RPMI7951 (cell line): ENCODE data around the gene SLC25A1. TPM values are rescaled to one million over a fixed set of nuclear protein-coding genes. Genes with fewer than 3 reads are reported as not detected.

Source experiments
- DNase-seq: peaks from one replicate; pipeline ENCODE4 v3.0.0-alpha.2; 2012; ENCODE audit warnings: low read depth
- total RNA-seq: library from RNA; depleted of rRNA; stranded (reverse); fragments of >200 nt; shearing (Covaris generic); gene quantifications from 2 replicates; pipeline ENCODE4 v1.2.3, GENCODE V29; 2014

The SLC25A1 gene
- total RNA-seq, 1 experiment from 2014 or later, result 70.0 TPM

DNA sequence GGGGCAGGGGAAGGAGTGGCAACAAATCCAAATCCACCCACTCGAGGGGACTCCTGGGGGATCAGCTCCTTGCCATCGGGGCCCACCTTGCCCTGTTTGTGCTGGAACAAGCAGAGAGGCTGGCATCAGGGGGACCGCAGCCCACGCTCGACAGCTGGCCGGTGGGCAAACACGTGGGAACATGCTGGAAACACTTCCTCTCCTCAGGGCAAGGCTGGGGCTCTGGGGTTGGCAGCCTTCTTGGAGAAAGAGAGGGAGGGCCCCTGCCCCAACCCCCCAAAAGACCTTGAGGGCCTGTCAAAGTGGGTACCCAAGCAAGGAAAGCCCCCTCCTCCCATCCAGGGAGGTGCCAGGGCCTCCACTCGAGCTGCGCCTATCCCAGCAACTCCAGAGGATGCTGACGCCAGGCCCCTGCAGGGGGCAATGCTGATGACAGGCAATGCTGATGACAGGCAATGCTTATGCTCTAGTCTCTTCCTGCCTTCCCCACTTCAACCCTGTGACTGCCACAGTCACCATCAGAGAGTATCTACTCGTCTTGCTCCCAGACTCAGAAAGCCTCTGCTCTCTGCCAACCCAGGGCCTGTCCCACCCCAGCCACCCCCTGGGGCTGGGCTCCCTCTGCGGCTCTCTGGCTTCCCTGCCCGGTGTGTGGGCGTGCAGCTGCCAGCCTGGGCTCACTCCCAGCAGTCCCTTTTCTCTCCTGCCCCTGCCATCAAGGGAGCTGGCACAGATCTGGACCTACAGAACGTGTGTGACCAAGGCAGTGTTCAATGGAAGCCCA is 40.1 kb downstream of the SLC25A1 start:
- DNase-seq, result no peak

DNA sequence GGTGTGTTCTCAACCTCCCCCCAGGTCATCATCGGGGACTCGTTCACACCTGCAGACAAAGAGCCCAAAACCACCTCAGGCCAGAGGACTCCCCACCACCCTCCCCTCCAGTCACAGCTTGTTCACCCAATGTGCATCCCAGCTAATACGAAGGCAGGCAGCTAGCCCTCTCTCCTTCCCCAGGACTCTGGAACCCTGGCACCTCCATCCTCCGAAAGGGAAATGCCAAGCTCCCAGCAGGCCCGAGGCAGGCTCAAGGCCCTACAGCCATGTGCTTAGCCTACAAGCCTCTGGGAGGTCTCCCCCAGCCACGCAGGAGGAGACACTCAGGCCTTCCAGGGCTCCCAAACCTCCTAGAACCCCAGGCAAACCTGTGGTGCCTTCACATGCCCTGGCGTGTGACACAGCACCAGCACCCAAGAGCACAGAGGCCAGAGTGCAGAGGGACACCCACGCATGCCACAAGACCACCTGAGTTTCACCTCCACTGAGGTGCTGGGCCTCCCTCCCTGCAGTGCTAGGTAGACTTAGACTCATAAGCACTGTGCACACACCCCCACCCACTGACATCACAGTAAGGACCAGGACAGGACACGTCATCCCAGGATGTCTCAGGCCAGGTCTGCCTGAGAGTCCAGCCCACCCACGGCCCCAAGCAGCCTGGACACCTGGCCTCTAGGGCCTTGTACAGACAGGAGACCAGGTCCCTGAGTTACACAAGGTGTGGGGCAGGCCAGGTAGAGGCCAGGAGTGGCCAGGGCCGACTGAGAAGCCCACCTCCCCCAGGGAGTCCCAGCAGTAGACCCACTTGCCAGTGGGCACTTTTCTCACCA is 40.9 kb downstream of the SLC25A1 start:
- DNase-seq, result no peak

DNA sequence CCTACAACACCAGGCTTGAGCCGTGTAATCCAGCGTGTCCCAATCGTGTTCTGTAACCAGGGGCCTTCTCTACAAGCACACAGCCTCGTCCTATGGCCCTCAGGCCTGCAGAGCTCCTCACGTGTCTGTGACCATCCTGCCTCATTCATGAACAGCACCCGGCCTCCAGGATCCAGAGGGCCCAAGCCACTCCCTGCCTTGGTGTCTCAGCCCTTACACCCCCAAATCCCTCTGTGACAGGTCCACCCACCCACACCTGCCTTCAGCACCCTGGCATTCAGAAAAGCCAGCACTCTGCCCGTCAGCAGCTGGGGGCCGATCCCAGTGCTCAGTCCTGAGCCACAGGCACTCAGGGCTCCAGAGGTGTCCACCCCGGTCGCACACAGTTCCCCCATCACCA is 41.6 kb downstream of the SLC25A1 start:
- no peak for DNase-seq

DNA sequence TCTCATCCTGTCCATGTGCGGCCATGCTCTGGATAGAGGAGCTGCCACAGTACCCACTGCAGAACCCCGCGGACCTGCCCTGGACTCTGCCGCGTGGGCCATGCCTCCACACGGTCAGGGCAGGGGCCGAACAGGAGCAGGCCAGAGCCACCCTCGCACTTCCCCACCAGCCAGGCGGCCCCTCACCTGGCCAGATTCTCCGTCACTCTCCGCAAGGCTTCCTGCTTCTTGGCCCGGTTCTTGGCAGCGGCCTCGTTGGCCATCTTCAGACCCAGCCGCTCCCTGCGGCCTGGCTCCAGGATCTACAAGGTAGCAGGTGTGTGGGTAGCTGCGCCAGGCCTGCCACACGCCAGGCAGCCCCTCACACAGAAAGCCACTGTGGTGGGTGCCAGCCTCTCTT is 43.7 kb downstream of the SLC25A1 start:
- DNase-seq, result no peak

DNA sequence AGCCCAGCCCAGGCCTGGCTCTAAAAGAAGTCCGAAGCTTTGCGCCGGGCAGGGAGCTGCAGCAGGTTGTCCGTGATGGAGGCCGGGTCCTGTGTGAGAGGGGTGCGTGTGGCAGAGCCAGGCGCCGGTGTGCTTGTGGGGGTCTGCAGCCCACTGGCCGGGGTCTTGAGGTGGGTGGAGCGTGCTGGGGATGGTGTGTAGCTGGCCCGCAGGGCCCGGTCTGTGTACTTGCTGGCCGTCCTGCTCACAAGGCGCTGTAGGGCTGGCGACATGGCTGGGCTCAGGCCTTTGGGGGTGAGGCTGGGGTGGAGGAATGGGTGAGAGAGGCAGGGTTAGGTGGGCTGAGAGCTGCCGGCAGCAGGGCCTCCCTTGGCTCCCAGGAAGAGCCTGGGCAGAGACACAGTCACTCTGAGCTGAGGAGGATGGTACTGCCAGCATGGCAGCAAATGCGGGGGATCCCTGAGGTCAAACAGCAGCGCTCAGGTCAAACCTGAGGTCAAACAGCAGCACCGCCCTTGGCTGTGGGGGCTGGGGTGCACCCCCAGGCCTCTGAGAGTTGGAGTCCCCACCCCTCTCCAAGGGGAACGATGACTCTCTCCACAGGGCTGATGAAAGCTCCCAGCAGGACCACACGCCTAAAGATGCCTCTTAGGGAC is 44.2 kb downstream of the SLC25A1 start:
- no peak for DNase-seq

DNA sequence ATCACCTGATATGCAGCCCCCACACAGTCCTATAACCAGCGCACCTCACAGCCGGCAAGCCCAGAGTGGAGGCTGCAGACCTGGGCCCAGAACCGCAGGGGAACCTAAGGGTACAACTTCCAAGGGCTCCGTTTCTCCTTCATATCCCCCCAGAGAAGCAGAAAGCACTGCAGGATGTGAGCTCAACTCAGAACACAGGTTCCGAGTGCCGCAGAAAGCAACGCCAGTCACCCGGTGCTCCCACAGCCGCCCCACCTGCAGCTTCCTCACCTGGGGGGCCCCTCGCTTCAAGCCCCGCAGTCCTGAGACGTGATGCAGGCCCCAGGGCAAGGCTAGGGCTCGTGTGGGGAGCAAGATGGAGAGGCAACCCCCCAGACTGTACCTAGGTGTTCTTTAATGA is 45.0 kb downstream of the SLC25A1 start:
- no peak for DNase-seq

DNA sequence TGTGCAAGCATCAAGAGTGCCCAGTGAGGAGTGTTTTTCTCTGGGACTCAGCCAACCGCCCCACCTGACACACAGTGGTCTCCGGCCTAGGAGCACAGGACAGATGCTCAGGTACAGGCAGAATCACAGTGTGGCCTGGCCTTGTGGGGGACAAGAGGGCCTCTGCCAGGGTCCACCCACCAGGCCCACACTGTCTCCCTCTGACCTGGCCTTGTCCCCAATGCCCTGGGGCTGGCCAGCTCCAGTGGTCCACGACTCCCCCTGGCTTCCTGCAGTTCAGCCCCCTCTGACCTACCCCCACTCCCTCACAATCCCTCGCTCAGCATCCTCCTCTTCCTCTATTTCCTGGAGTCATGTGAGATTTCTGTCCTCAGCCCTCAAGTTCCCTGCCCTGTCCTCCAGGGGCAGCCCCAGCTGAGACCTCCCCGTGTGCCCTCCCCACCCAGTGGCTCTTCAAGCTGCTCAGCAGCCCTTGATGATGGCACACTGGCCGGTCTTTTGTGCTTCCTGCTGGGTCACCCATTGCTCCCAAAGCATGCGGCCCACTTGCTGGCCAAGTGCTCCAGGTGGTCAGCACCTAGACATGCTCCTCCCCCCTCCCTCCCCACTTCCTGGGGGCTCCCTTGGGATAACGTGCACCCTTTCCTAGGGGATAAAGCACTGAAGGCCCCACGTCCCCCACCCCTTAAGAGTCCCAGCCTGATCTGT is 45.7 kb downstream of the SLC25A1 start:
- no peak for DNase-seq

DNA sequence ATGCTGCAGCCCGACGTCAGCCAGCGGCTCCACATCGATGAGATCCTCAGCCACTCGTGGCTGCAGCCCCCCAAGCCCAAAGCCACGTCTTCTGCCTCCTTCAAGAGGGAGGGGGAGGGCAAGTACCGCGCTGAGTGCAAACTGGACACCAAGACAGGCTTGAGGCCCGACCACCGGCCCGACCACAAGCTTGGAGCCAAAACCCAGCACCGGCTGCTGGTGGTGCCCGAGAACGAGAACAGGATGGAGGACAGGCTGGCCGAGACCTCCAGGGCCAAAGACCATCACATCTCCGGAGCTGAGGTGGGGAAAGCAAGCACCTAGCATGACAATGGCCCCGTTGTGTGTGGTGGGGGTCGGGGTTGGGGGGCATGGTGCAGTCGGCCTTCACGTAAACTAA is 46.4 kb downstream of the SLC25A1 start:
- no peak for DNase-seq

DNA sequence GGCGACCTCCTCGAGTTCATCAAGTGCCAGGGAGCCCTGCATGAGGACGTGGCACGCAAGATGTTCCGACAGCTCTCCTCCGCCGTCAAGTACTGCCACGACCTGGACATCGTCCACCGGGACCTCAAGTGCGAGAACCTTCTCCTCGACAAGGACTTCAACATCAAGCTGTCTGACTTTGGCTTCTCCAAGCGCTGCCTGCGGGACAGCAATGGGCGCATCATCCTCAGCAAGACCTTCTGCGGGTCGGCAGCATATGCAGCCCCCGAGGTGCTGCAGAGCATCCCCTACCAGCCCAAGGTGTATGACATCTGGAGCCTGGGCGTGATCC is 46.9 kb downstream of the SLC25A1 start:
- DNase-seq, result no peak

DNA sequence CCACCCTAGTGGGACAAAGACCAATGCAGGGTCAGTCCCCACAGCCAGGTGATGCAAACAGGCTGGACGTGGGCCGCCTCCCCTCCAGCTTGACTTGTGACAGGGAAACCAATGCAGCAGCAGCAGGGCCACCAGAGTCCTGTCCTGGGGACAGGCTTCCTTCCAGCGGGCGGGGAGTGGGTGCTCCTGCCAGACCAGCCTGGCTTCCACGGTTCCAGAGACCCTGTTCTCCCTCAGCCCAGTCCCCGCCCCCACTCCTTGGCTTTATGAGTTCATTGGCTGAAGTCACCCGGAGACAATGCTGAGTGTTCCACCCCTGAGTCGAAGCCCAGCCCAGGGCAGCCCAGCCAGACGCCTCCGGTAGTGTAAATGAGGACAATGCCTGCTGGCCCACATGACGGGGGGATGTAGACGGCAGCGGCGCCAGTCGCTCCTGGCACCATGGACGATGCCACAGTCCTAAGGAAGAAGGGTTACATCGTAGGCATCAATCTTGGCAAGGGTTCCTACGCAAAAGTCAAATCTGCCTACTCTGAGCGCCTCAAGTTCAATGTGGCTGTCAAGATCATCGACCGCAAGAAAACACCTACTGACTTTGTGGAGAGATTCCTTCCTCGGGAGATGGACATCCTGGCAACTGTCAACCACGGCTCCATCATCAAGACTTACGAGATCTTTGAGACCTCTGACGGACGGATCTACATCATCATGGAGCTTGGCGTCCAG is 47.4 kb downstream of the SLC25A1 start, which contains the start of gene TSSK2:
TSSK2 (plus strand) TSS at position 350 of the 726 bp plus-strand sequence; CDS start at position 442, 92 bp downstream.
- no peak for DNase-seq

DNA sequence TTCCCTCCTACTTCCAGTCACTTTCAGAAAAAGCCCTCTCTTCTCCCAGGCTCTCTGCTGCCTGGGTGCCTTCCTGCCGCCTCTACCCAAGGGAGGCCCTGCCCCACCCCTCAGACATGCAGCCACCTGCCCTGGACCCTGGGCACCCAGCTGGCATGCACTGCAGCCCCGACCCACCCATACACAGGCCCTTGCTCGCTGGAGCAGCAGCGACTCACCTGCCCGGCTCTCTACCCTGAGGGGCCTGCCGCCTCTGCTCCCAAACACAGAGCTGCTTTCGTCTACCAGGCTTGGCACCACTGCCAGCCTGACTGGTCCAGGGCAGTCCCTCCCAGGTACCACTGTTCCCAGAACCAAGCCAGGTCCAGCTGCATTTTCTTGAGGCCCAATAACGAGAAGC is 48.7 kb downstream of the SLC25A1 start:
- no peak for DNase-seq

DNA sequence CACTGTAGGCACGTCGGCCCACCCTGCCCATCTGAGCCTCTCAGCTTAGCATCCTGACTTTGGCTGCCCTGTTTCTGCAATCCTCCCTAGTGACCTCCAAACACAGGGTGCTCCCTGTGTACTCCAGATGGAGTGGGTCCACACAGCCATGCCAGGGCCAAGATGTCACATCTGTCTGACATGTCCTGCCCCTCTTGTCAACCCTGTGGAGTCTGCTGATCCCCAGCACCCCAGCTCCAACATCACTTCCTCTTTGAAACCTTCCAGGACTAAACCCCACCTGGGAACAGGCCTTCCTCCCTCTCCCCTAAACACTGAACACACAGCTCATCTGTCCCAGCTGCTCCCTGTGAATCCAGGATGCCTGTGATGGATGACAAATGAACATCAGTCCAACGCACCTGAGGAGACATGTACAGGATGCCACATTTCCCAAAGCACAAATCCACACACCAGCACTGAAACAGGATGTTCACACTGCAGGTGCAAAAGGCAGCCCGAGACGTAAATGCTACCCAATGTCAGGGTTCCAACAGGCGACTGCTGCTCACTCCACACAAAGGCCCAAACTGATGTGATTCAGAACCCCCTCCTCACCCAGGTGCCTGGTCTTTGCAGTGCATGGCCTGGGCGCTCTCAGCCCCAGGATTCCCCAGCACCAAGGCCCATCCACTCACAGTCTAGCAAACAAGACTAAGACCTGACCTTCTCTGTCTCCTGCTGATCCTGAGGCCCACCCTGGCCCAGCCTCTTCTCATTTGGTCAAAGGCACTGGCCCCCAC is 49.4 kb downstream of the SLC25A1 start:
- DNase-seq, result no peak

DNA sequence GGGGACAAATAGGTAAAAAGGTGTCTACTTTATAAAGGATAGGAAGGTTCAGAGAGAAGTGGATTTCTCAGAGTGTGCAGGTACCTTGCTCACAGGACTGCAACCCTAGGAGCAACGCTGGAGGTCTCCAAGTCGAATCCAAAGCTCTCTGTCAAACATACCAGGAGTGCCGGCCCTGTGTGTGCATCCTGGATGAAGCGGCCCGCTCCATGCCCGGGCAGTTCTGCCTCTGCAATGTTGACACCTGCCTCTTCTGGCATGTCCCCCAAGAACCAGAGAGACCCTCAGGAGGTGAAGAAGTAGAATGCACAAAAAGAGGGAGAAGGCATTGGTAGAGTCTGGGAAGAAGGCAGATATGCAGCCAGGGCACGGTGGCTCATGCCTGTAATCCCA is 50.5 kb downstream of the SLC25A1 start:
- no peak for DNase-seq

DNA sequence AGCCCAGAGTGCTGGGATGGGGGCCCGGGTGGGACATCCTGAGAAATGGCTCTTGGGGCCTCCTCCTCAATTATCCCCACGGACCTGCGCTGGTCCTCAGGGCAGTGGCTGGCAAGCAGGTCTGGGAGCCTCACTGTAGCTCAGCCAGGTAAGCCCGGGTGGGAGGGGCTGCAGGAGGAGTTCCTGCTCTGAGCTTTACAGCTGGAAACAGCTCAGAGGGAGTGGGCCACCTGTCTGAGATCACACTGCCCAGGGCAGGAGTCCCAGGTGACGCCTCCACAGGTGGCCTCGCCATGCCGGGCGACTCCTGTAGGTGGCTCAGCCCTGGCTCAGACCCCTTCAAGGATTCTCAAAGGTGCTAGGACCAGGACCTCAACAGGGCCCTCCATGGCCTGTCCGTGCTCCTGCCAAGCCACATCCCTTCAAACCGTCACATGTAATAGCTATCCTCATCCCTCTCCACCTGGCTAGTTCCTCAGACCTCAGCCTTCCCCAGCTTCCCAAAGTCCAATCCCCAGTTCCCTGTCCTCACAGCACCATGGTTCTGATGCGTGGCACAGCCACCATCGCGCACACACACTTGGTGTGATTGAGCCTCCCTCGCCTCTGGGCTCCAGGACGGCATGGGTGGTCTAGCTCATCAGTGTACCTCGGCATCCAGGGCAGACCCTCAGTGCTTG is 51.1 kb downstream of the SLC25A1 start:
- no peak for DNase-seq

DNA sequence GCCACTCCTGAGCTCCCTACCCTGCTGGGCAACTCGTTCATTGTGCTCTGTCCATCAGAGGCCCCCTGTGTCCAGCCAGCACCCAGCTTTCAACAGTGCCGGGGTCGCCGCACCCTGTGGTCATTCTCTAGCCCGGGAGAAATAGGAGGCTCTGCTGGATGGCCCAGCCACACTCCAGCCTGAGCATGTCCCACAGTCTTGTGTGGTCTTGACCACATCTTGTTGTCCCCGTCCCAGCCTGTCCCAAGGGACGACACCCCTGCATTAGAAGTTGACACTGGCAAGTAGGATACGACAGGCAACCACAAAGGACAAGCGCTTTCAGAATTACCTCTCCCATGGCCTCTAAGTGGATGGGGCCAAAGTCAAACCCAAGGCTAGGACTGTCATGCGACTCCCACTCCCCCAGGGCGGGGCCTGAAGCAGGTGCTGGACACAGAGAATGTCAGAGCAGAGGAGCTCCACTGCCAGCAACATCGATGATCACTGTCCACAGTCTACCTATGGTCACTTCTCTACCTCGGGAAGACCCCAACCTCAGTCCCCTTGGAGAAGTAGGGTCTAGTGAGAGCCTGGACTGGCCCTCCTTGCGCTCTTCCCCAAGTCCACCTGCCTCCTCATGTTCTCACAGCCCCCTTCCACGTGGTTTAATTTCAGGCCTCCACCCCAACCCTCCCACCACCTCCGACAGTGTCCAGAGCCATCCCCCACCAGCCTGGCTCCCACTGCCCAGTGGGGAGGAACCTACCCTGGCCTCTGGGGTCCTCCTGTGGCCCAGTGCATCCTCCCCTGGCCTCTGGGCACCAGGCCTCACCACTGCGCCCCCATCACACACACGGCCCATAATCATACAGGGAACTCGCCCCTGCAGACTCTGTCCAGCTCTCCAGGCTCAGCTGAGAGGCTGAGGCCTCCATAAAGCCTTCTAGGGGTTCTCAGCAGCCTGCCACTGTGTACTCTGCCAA is 51.9 kb downstream of the SLC25A1 start:
- no peak for DNase-seq
